Measurements from ENCODE around the gene PICK1.

GRCh38 chr22:38062791-38063190, 5.6 kb downstream of the PICK1 start:
- no peak for TF ChIP-seq EZH2 (IDR thresholded peaks at IDR 0.05; ENCODE audit: insufficient read depth, low read length)
- TF ChIP-seq, protein P1, sequence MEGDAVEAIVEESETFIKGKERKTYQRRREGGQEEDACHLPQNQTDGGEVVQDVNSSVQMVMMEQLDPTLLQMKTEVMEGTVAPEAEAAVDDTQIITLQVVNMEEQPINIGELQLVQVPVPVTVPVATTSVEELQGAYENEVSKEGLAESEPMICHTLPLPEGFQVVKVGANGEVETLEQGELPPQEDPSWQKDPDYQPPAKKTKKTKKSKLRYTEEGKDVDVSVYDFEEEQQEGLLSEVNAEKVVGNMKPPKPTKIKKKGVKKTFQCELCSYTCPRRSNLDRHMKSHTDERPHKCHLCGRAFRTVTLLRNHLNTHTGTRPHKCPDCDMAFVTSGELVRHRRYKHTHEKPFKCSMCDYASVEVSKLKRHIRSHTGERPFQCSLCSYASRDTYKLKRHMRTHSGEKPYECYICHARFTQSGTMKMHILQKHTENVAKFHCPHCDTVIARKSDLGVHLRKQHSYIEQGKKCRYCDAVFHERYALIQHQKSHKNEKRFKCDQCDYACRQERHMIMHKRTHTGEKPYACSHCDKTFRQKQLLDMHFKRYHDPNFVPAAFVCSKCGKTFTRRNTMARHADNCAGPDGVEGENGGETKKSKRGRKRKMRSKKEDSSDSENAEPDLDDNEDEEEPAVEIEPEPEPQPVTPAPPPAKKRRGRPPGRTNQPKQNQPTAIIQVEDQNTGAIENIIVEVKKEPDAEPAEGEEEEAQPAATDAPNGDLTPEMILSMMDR (IDR thresholded peaks at IDR 0.05; ENCODE audit: insufficient read depth, low read depth, low read length) = no peak

Data from astrocyte (in vitro differentiated cells and primary cell).